Brain microvascular endothelial cell (primary cell): ENCODE data around the gene PRKCB.
A peak's percentile ranks its signal among the peaks of the same experiment; 100 is the strongest.

Experiments
- DNase-seq: peaks from one replicate; pipeline ENCODE4 v3.0.0-alpha.2; 2020
- H3K27ac ChIP-seq: fragments of 250-450 bp; sonication (Bioruptor Pico); 2 replicates; pipeline ENCODE4 v1.5.1; 2020; ENCODE audit warnings: mild to moderate bottlenecking, moderate library complexity
- H3K27me3 ChIP-seq: fragments of 250-450 bp; sonication (Bioruptor Pico); replicated peaks from 2 replicates; pipeline ENCODE4 v1.5.1; 2020; ENCODE audit warnings: mild to moderate bottlenecking
- H3K36me3 ChIP-seq: fragments of 250-450 bp; sonication (Bioruptor Pico); replicated peaks from 2 replicates; pipeline ENCODE4 v1.5.1; 2020; ENCODE audit warnings: mild to moderate bottlenecking
- H3K4me3 ChIP-seq: 2 replicates; pipeline ENCODE4 v1.5.1; 2011; ENCODE audit warnings: low read depth, mild to moderate bottlenecking, control low read depth, low read length, moderate library complexity
- in situ Hi-C: cut with HindIII; loops from 2 replicates; pipeline ENCODE4 v1.10.0; 2017; ENCODE audit warnings: low sequenced_read_pairs, low pct_ligation_motif_present
- TF ChIP-seq, protein P1 (sequence below): IDR thresholded peaks from 2 replicates; pipeline ENCODE4 v1.5.1; 2011; ENCODE audit warnings: low read depth, mild to moderate bottlenecking, moderate library complexity, low read length, control low read depth, inconsistent platforms; ENCODE audit errors: missing control alignments

PRKCB gene

DNA sequence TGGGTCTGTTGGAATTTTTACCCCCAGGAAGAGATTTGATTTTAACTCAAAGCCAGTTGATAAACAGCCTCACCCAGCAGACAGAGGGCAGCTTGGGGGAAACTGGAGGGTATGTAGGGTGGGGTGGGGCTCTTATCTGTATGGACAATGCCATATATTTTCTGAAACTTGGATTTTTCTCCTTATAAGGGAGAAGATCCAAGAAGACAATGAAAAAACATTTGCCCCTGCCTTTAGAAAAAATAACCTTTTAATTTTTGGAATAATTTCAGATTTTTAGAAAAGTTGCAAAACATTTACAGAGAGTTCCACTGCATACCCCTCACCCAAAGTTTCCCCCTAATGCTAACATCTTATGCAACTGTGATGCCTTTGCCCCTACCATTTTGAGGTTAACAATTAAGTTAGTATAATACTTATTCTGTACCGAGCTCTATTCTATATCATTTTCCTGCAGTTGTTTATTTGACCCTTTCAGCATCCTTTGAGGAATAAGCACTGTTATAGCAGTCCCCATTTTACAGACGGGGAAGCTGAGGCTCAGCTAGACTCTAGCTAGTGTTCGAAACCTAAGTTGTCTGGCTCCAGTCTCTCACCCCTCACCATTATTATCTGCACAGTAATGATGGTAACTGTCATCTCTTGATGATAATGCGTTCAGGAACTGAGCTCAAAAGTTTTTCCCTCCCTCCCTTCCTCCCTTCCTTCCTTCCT lies 66.4 kb downstream of the PRKCB start:
- in situ Hi-C loops = no loop called here
- Histone ChIP-seq H3K4me3 (no peak overlapping the region), H3K27ac (no peak overlapping the region), H3K36me3 (no peaks in the 10 kb centered on the region), H3K27me3 (no peaks in the 10 kb centered on the region)
- no peak for DNase-seq
- TF ChIP-seq, protein P1, sequence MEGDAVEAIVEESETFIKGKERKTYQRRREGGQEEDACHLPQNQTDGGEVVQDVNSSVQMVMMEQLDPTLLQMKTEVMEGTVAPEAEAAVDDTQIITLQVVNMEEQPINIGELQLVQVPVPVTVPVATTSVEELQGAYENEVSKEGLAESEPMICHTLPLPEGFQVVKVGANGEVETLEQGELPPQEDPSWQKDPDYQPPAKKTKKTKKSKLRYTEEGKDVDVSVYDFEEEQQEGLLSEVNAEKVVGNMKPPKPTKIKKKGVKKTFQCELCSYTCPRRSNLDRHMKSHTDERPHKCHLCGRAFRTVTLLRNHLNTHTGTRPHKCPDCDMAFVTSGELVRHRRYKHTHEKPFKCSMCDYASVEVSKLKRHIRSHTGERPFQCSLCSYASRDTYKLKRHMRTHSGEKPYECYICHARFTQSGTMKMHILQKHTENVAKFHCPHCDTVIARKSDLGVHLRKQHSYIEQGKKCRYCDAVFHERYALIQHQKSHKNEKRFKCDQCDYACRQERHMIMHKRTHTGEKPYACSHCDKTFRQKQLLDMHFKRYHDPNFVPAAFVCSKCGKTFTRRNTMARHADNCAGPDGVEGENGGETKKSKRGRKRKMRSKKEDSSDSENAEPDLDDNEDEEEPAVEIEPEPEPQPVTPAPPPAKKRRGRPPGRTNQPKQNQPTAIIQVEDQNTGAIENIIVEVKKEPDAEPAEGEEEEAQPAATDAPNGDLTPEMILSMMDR = no peak

DNA sequence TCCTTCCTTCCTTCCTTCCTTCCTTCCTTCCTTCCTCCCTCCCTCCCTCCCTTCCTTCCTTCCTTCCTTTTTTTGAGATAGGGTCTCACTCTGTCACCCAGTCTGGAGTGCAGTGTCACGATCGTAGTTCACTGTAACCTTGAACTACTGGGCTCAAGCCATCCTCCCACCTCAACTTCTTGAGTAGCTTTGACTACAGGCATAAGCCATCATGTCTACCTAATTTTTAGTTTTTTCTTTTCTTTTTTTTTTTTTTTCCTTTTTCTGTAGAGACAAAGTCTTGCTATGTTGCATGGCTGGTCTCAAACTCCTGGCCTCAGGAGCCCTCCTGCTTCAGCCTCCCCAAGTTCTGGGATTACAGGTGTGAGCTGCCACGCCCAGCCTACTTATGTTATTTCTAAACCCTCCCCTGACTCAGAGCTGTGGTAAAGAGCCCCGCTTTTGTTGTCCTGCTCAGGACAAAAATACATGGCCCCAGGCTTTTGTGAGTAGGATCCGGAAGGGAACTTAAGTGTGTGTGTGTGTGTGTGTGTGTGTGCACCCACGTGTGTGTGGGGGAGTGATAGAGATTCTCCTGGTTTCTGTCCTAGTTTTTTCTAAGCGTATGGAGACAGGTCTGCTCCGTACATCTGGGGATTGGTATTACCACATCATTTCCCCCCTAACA lies 67.1 kb downstream of the PRKCB start:
- in situ Hi-C loops = no loop called here
- no peak for DNase-seq
- TF ChIP-seq, protein P1 = no peak
- Histone ChIP-seq H3K4me3 (no peak overlapping the region), H3K27me3 (no peaks in the 10 kb centered on the region), H3K27ac (no peak overlapping the region), H3K36me3 (no peaks in the 10 kb centered on the region)

DNA sequence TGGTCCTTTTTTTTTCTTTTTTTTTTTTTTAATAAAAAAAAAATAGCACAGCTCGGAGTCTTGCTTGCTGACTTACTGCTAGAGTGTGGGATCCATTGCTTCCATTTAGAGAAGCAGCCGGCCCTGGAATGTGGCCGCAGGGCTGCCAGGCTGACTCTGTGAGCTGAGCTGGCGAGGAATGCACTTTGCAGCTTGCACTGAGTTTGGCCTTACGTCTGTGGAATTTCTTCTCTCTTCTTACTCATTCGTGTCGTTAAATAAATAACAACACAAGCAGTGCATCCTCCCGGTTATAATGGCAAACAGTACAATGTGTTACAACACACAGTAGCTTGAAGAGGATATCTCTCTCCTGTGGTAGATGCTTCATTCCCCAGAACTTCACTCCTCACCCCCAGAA lies 69.2 kb downstream of the PRKCB start:
- in situ Hi-C loops = no loop called here
- H3K27me3 ChIP-seq = no peaks in the 10 kb centered on the region
- H3K4me3 ChIP-seq = no peak overlapping the region
- no peaks in the 10 kb centered on the region for H3K36me3 ChIP-seq
- TF ChIP-seq, protein P1 = no peak
- no peak overlapping the region for H3K27ac ChIP-seq
- DNase-seq = peak; percentile 66

DNA sequence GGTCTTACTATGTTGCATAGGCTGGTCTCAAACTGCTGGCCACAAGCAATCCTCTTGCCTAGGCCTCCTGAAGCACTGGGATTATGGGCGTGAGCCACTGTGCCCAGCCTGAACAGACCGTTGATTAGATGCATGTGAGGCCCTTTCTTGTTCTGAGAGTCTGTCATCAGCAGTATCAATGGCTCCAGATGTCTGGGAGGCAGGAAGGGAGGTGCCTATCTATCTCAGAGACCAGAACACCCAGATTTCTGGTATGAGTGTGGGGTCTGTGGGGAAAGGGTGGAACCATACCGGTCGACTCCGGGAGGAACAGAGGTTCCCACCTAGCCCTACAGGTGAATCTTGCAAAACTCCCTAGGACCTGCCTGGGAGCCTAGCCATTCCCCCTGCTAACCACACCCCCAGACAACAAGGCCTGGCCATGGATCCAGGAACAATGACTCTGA lies 71.7 kb downstream of the PRKCB start:
- TF ChIP-seq, protein P1 = no peak
- H3K27ac ChIP-seq = no peak overlapping the region
- no peaks in the 10 kb centered on the region for H3K36me3 ChIP-seq
- no peak for DNase-seq
- in situ Hi-C loops = no loop called here
- no peak overlapping the region for H3K4me3 ChIP-seq
- no peaks in the 10 kb centered on the region for H3K27me3 ChIP-seq

DNA sequence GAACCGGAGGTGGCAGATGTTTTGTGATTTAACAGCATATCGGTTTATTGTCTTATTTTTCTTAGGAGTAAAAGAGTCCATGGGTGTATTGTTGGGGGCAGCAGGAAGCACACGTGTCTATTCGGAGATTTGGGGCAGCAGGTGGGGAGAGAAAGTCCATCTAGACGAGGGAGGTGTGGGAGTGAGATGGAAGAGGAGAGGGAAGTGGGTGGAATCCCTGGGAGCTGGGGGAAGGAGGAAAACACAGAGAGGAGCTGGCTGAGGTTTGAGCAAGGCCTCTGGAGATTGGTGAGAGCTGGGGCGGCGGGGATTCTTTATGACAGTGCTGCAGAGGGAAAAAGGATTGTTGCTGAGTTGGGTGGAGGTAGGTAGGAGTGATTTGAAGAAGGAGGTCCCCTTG lies 72.1 kb downstream of the PRKCB start:
- no peak for DNase-seq
- in situ Hi-C loops = no loop called here
- Histone ChIP-seq H3K36me3 (no peaks in the 10 kb centered on the region), H3K27ac (no peak overlapping the region), H3K27me3 (no peaks in the 10 kb centered on the region), H3K4me3 (no peak overlapping the region)
- TF ChIP-seq, protein P1 = no peak
